Endothelial cell of umbilical vein (primary cell): Measurements from ENCODE around the gene SPRR1B. TPM values are rescaled to one million over a fixed set of nuclear protein-coding genes. Genes with fewer than 3 reads are reported as not detected.
"Not testable (repeated sequence)": the region's sequence is repeated elsewhere in the genome, so short reads cannot be mapped to it uniquely, and the experiment has no call there.

Source experiments
- BruUV-seq: library from RNA; stranded (reverse); fragments of 400-500 nt; replicated peaks from 2 replicates; lab custom pipeline; 2021; lab: Mats Ljungman, UMichigan
- CTCF ChIA-PET: fragments of 300-600, 350-600 bp; sonication (Branson Sonifier 250); formaldehyde crosslinking; loops from one replicate; lab custom pipeline; 2021; ENCODE audit warnings: antibody characterized with exemption, inconsistent platforms; lab: Charles Lee
- POLR2A ChIA-PET: fragments of 300-600, 350-600 bp; sonication (Branson Sonifier 250); formaldehyde crosslinking; loops from one replicate; lab custom pipeline; 2021; ENCODE audit warnings: antibody characterized with exemption, inconsistent platforms; lab: Charles Lee
- DNase-seq: peaks from one replicate; pipeline ENCODE4 v3.0.0-alpha.2; 2011; ENCODE audit warnings: low read depth, low spot score
- FAIRE-seq: peaks from 2 replicates; lab custom pipeline; 2011; peaks lifted over from hg19 to GRCh38; lab: Jason Lieb, UNC
- H2AFZ ChIP-seq: 2 replicates; pipeline ENCODE4 v1.6.0; 2012; ENCODE audit warnings: low read depth, low read length, control low read depth, inconsistent platforms
- H3K27ac ChIP-seq: 2 replicates; pipeline ENCODE4 v1.5.1; 2011; ENCODE audit warnings: low read depth, mild to moderate bottlenecking, control low read depth, low read length, moderate library complexity; ENCODE audit not compliant: insufficient read depth
- H3K27me3 ChIP-seq, 2 experiments: 2 replicates each; pipeline versions ENCODE4 v1.6.0 to v1.6.1; 2011; ENCODE audit warnings: low read length in 2 of 2, mixed read lengths in 1 of 2; ENCODE audit not compliant: control insufficient read depth in 2 of 2, insufficient read depth in 2 of 2
- H3K36me3 ChIP-seq, 2 experiments: 2 replicates in 1 of 2; 3 replicates in 1 of 2; pipeline ENCODE4 v1.5.1; 2011; ENCODE audit warnings: low read length in 2 of 2, mild to moderate bottlenecking in 1 of 2, moderate library complexity in 1 of 2; ENCODE audit not compliant: control insufficient read depth in 2 of 2, insufficient read depth in 2 of 2; ENCODE audit errors: extremely low read depth in 1 of 2
- H3K4me1 ChIP-seq: 3 replicates; pipeline ENCODE4 v1.5.1; 2011; ENCODE audit warnings: mild to moderate bottlenecking, low read length; ENCODE audit not compliant: control insufficient read depth, insufficient read depth; ENCODE audit errors: extremely low read depth
- H3K4me2 ChIP-seq: 2 replicates; pipeline ENCODE4 v1.6.1; 2011; ENCODE audit warnings: low read length, control low read depth, mixed read lengths; ENCODE audit not compliant: insufficient read depth
- H3K4me3 ChIP-seq, 3 experiments: fragments of 200-600 bp in 1 of 3; sonication (generic), shearing (Covaris generic) in 1 of 3; replicated peaks in 1 of 3; 2 replicates each; pipeline ENCODE4 v1.5.1; 2011 to 2016; ENCODE audit warnings: control low read depth in 3 of 3, low read length in 3 of 3, mild to moderate bottlenecking in 2 of 3, inconsistent platforms in 1 of 3, low read depth in 1 of 3, moderate library complexity in 1 of 3; ENCODE audit not compliant: insufficient read depth in 1 of 3
- H3K79me2 ChIP-seq: 2 replicates; pipeline ENCODE4 v1.6.0; 2012; ENCODE audit warnings: low read length, inconsistent platforms; ENCODE audit not compliant: control insufficient read depth, insufficient read depth
- H3K9ac ChIP-seq: replicated peaks from 2 replicates; pipeline ENCODE3; 2011; ENCODE audit warnings: low read length, control low read depth; ENCODE audit not compliant: insufficient read depth; ENCODE audit errors: extremely low read depth
- H3K9me1 ChIP-seq: replicated peaks from 3 replicates; pipeline ENCODE4 v1.6.0; 2011; ENCODE audit warnings: mild to moderate bottlenecking, low read length; ENCODE audit not compliant: control insufficient read depth, insufficient read depth; ENCODE audit errors: extremely low read depth
- H3K9me3 ChIP-seq: replicated peaks from 2 replicates; pipeline ENCODE4 v1.5.1; 2012; ENCODE audit warnings: low read length, inconsistent platforms; ENCODE audit not compliant: control insufficient read depth, insufficient read depth
- H4K20me1 ChIP-seq: replicated peaks from 2 replicates; pipeline ENCODE3; 2011; ENCODE audit warnings: mild to moderate bottlenecking, low read length; ENCODE audit not compliant: control insufficient read depth, insufficient read depth; ENCODE audit errors: extremely low read depth
- CTCF ChIP-seq, 2 donors: IDR thresholded peaks; 1 replicate in 1 of 2; 2 replicates in 1 of 2; pipeline ENCODE4 v1.5.1; 2011; ENCODE audit warnings: low read length in 2 of 2, mild to moderate bottlenecking in 2 of 2, moderate library complexity in 2 of 2, control low read depth in 1 of 2, inconsistent platforms in 1 of 2, low read depth in 1 of 2; ENCODE audit not compliant: insufficient read depth in 1 of 2; ENCODE audit errors: extremely low read depth in 1 of 2
- EZH2 ChIP-seq: IDR thresholded peaks from 2 replicates; pipeline ENCODE4 v1.6.1; 2012; ENCODE audit warnings: borderline replicate concordance, low read depth, mild to moderate bottlenecking, moderate library complexity, low read length, inconsistent platforms; ENCODE audit not compliant: severe bottlenecking
- FOS ChIP-seq: IDR thresholded peaks from 2 replicates; pipeline ENCODE4 v1.6.1; 2011; ENCODE audit warnings: mild to moderate bottlenecking, low read length, moderate library complexity, borderline replicate concordance; ENCODE audit not compliant: insufficient read depth
- GATA2 ChIP-seq: IDR thresholded peaks from 2 replicates; pipeline ENCODE4 v1.7.0; 2011; ENCODE audit warnings: low read depth, mild to moderate bottlenecking, moderate library complexity, mixed read lengths, low read length; ENCODE audit not compliant: insufficient read length, insufficient read depth
- JUN ChIP-seq: IDR thresholded peaks from 2 replicates; pipeline ENCODE4 v1.6.1; 2011; ENCODE audit warnings: borderline replicate concordance, low read depth; ENCODE audit not compliant: insufficient read length, insufficient read depth
- MAX ChIP-seq: IDR thresholded peaks from 2 replicates; pipeline ENCODE4 v1.6.1; 2011; ENCODE audit not compliant: insufficient read depth, insufficient read length
- MYC ChIP-seq: IDR thresholded peaks from one replicate; pipeline ENCODE4 v1.6.1; 2011; ENCODE audit warnings: mild to moderate bottlenecking, low read depth, low read length
- POLR2A ChIP-seq: IDR thresholded peaks from 2 replicates; pipeline ENCODE4 v1.6.1; 2012; ENCODE audit warnings: low read depth, mild to moderate bottlenecking, control low read depth, low read length
- POLR2AphosphoS5 ChIP-seq: IDR thresholded peaks from 2 replicates; pipeline ENCODE4 v1.6.1; 2012; ENCODE audit warnings: low read depth, mild to moderate bottlenecking, control low read depth, low read length, moderate library complexity; ENCODE audit not compliant: insufficient read depth
- dilution Hi-C: fragments of 300-500 bp; cut with MboI; formaldehyde crosslinking; loops from one replicate; pipeline ENCODE4 v1.15.0; 2019; ENCODE audit warnings: low sequenced_read_pairs; ENCODE audit not compliant: extremely low pct_ligation_motif_present
- intact Hi-C: fragments of 100-400 bp; cut with micrococcal nuclease; formaldehyde crosslinking; loops from one replicate; pipeline ENCODE4 v1.10.0; 2022
- polyA plus RNA-seq, 4 experiments: library from polyadenylated mRNA; depleted of rRNA in 3 of 4; stranded (reverse) in 3 of 4; unstranded in 1 of 4; fragments of >200 nt; gene quantifications; 2 replicates each; pipeline versions ENCODE4 v1.2.1 to v1.2.3, GENCODE V29; 2011 to 2012; ENCODE audit warnings: missing spikeins in 1 of 4
- total RNA-seq: library from RNA; stranded (reverse); gene quantifications from 2 replicates; pipeline ENCODE4 v1.2.3, GENCODE V29; 2021

SPRR1B gene
- total and polyA plus RNA-seq, 2 donors (not counting 3 experiments of a cell fraction or from before 2014, with no cell fraction given), result not detected

GRCh38 chr1:153049211-153049610 lies 18.2 kb downstream of the SPRR1B start:
- DNase-seq, result no peak
- TF ChIP-seq POLR2A, result no peak
- H3K27me3 ChIP-seq, result no peaks in the 10 kb centered on the region
- H3K4me2 ChIP-seq, result no peak overlapping the region
- no peaks in the 10 kb centered on the region for H3K9me3 ChIP-seq
- intact Hi-C loops (no loop called here), dilution Hi-C loops (no loop called here)
- H3K79me2 ChIP-seq, result no peaks in the 10 kb centered on the region
- no peaks in the 10 kb centered on the region for H3K4me1 ChIP-seq
- H3K36me3 ChIP-seq, result no peaks in the 10 kb centered on the region
- CTCF ChIA-PET, result no interaction called here
- no peak overlapping the region for H3K27ac ChIP-seq
- no peaks in the 10 kb centered on the region for H4K20me1 ChIP-seq
- no peak overlapping the region for H3K9ac ChIP-seq
- no TSS peak for BruUV-seq
- no peak overlapping the region for H3K4me3 ChIP-seq
- POLR2A ChIA-PET, result no interaction called here
- no peaks in the 10 kb centered on the region for H3K9me1 ChIP-seq
- no peak for FAIRE-seq
- no peak overlapping the region for H2AFZ ChIP-seq

- POLR2A ChIA-PET, H2AFZ ChIP-seq, FAIRE-seq, H3K27ac ChIP-seq, H3K36me3 ChIP-seq, BruUV-seq, H3K4me2 ChIP-seq, H3K4me3 ChIP-seq, H3K9me3 ChIP-seq, DNase-seq, intact Hi-C loops, H4K20me1 ChIP-seq, H3K4me1 ChIP-seq, H3K9me1 ChIP-seq, H3K79me2 ChIP-seq, H3K9ac ChIP-seq, H3K27me3 ChIP-seq, CTCF ChIA-PET, dilution Hi-C loops: not testable (repeated sequence)
Measured at GRCh38 chr1:153056111-153056510, 25.1 kb downstream of the SPRR1B start.

- Histone ChIP-seq H3K79me2 (no peaks in the 10 kb centered on the region), H3K9ac (no peak within 1 kb of the TSS), H3K27me3 (peaks cover 0 to 2% of the 10 kb centered on the region in 2 experiments), H3K27ac (no peak within 1 kb of the TSS), H3K9me1 (no peaks in the 10 kb centered on the region), H3K4me3 (no peak within 1 kb of the TSS), H2AFZ (no peak within 1 kb of the TSS), H4K20me1 (no peaks in the 10 kb centered on the region), H3K4me1 (no peaks in the 10 kb centered on the region), H3K4me2 (no peak within 1 kb of the TSS), H3K9me3 (no peaks in the 10 kb centered on the region), H3K36me3 (no peaks in the 10 kb centered on the region)
- BruUV-seq, result no TSS peak
- dilution Hi-C loops (no loop called here), intact Hi-C loops (no loop called here)
- POLR2A ChIA-PET, result no interaction called here
- TF ChIP-seq POLR2AphosphoS5 (no peak), MYC (no peak), MAX (no peak), CTCF (IDR thresholded peaks at IDR 0.05; ENCODE audit: extremely low read depth in 1 of 2, insufficient read depth in 1 of 2, low read depth in 1 of 2, low read length in 2 of 2) (no peak), POLR2A (no peak), JUN (no peak), GATA2 (no peak), EZH2 (no peak), FOS (no peak)
- DNase-seq (no peak), FAIRE-seq (no peak)
- CTCF ChIA-PET, result no interaction called here
Measured at GRCh38 chr1:153057375-153057774, 26.4 kb downstream of the SPRR1B start, which contains the start of gene SPRR2A. SPRR2A (minus strand) TSS chr1:153057512; CDS start chr1:153056735, 777 bp downstream.
